ENCODE results near the gene HASPIN. TPM values are rescaled to one million over a fixed set of nuclear protein-coding genes. Genes with fewer than 3 reads are reported as not detected.

Gene HASPIN
- polyA plus RNA-seq, 3 donors: 0.06 to 0.22 (median 0.12) TPM

- H3K27ac ChIP-seq (ENCODE audit: low read depth, low read length): no peak overlapping the region
- WGBS, 3 donors: 3 to 11% (median 6%) methylated on average over 54 to 56 of the region's 56 CpGs
These were observed 31.0 kb downstream of the HASPIN start for GRCh38 chr17:3754458-3755334.

- 35 to 62% (median 57%) methylated on average over 20 of the region's 20 CpGs for WGBS, 3 donors
- H3K27ac ChIP-seq (ENCODE audit: low read depth, low read length): no peak overlapping the region
These were observed 31.8 kb downstream of the HASPIN start for GRCh38 chr17:3755335-3756030.

- 79 to 85% (median 84%) methylated on average over 6 of the region's 6 CpGs for WGBS, 3 donors
- no peak overlapping the region for H3K27ac ChIP-seq (ENCODE audit: low read depth, low read length)
These were observed 36.0 kb downstream of the HASPIN start for GRCh38 chr17:3759597-3760216.

- 82 to 87% (median 85%) methylated on average over 23 of the region's 23 CpGs for WGBS, 3 donors
- no peak overlapping the region for H3K27ac ChIP-seq (ENCODE audit: low read depth, low read length)
These were observed 37.6 kb downstream of the HASPIN start for GRCh38 chr17:3761036-3761917.

GRCh38 chr17:3761918-3762380 is 38.2 kb downstream of the HASPIN start:
- H3K27ac ChIP-seq (ENCODE audit: low read depth, low read length): no peak overlapping the region
- WGBS, 3 donors: 75 to 82% (median 82%) methylated on average over 16 of the region's 16 CpGs

GRCh38 chr17:3762922-3763776 is 39.4 kb downstream of the HASPIN start:
- 84 to 91% (median 88%) methylated on average over 14 of the region's 14 CpGs for WGBS, 3 donors
- no peak overlapping the region for H3K27ac ChIP-seq (ENCODE audit: low read depth, low read length)

- 55 to 67% (median 59%) methylated on average over 3 of the region's 3 CpGs for WGBS, 3 donors
- no peak overlapping the region for H3K27ac ChIP-seq (ENCODE audit: low read depth, low read length)
These were observed 40.1 kb downstream of the HASPIN start for GRCh38 chr17:3763777-3764170.

GRCh38 chr17:3765981-3766380 is 42.3 kb downstream of the HASPIN start:
- 88 to 92% (median 90%) methylated on average over 9 of the region's 9 CpGs for WGBS, 3 donors
- H3K27ac ChIP-seq (ENCODE audit: low read depth, low read length): no peak overlapping the region

GRCh38 chr17:3766779-3767178 is 43.1 kb downstream of the HASPIN start:
- no peak overlapping the region for H3K27ac ChIP-seq (ENCODE audit: low read depth, low read length)
- 76 to 94% (median 85%) methylated on average over 8 of the region's 8 CpGs for WGBS, 3 donors

GRCh38 chr17:3768341-3768740 is 44.6 kb downstream of the HASPIN start:
- 84 to 92% (median 88%) methylated on average over 7 to 9 of the region's 9 CpGs for WGBS, 3 donors
- H3K27ac ChIP-seq (ENCODE audit: low read depth, low read length): no peak overlapping the region

GRCh38 chr17:3768769-3769168 is 45.1 kb downstream of the HASPIN start:
- WGBS, 3 donors: 68 to 72% (median 69%) methylated on average over 8 of the region's 8 CpGs

GRCh38 chr17:3770466-3770865 is 46.8 kb downstream of the HASPIN start:
- WGBS, 3 donors: 36 to 49% (median 42%) methylated on average over 8 of the region's 8 CpGs
- H3K27ac ChIP-seq (ENCODE audit: low read depth, low read length): no peak overlapping the region

More at GRCh38 chr17:3768769-3769168, 45.1 kb downstream of the HASPIN start:
- H3K27ac ChIP-seq (ENCODE audit: low read depth, low read length): no peak overlapping the region

GRCh38 chr17:3771140-3771539 is 47.4 kb downstream of the HASPIN start:
- no peak overlapping the region for H3K27ac ChIP-seq (ENCODE audit: low read depth, low read length)
- 67 to 76% (median 72%) methylated on average over 16 of the region's 16 CpGs for WGBS, 3 donors

- 66 to 81% (median 75%) methylated on average over 12 of the region's 12 CpGs for WGBS, 3 donors
- no peak overlapping the region for H3K27ac ChIP-seq (ENCODE audit: low read depth, low read length)
These were observed 49.1 kb downstream of the HASPIN start for GRCh38 chr17:3772764-3773163.

GRCh38 chr17:3773511-3773910 is 49.8 kb downstream of the HASPIN start:
- WGBS, 3 donors: 72 to 78% (median 77%) methylated on average over 5 of the region's 5 CpGs

GRCh38 chr17:3773966-3774365 is 50.3 kb downstream of the HASPIN start:
- no peak overlapping the region for H3K27ac ChIP-seq (ENCODE audit: low read depth, low read length)
- 92 to 98% (median 94%) methylated on average over 3 of the region's 3 CpGs for WGBS, 3 donors

More at GRCh38 chr17:3773511-3773910, 49.8 kb downstream of the HASPIN start:
- no peak overlapping the region for H3K27ac ChIP-seq (ENCODE audit: low read depth, low read length)
